GM12865 (cell line): ENCODE data around the gene CEACAM1.
A peak's percentile ranks its signal among the peaks of the same experiment; 100 is the strongest.
"Not testable (repeated sequence)": the region's sequence is repeated elsewhere in the genome, so short reads cannot be mapped to it uniquely, and the experiment has no call there.

Source experiments
- DNase-seq: peaks from one replicate; pipeline ENCODE4 v3.0.0; 2010; ENCODE audit warnings: low read depth
- H3K4me3 ChIP-seq: 2 replicates; pipeline ENCODE4 v1.5.1; 2011; ENCODE audit warnings: mild to moderate bottlenecking, low read depth, low read length, control low read depth
- CTCF ChIP-seq: IDR thresholded peaks from 2 replicates; pipeline ENCODE4 v1.5.1; 2011; ENCODE audit warnings: low read length, control low read depth, low read depth, inconsistent platforms; ENCODE audit not compliant: insufficient read depth; ENCODE audit errors: missing control alignments

Gene CEACAM1

GRCh38 chr19:42568006-42568405, 39.7 kb upstream of the CEACAM1 start:
- DNase-seq, result no peak
- TF ChIP-seq CTCF, result no peak
- H3K4me3 ChIP-seq, result no peak overlapping the region

- TF ChIP-seq CTCF, result no peak
- DNase-seq, result no peak
- no peak overlapping the region for H3K4me3 ChIP-seq
Observed at GRCh38 chr19:42567567-42567966, 39.3 kb upstream of the CEACAM1 start.

GRCh38 chr19:42563352-42564210, 35.3 kb upstream of the CEACAM1 start:
- DNase-seq, result peak; percentile 39
- peak; percentile 64 for TF ChIP-seq CTCF
- no peak overlapping the region for H3K4me3 ChIP-seq

GRCh38 chr19:42561512-42561911, 33.2 kb upstream of the CEACAM1 start:
- no peak overlapping the region for H3K4me3 ChIP-seq
- TF ChIP-seq CTCF, result no peak
- no peak for DNase-seq

- H3K4me3 ChIP-seq, result no peak overlapping the region
- no peak for DNase-seq
- no peak for TF ChIP-seq CTCF
Observed at GRCh38 chr19:42560731-42561130, 32.5 kb upstream of the CEACAM1 start.

GRCh38 chr19:42558450-42559150, 30.3 kb upstream of the CEACAM1 start:
- no peak for TF ChIP-seq CTCF
- H3K4me3 ChIP-seq, result no peak overlapping the region
- DNase-seq, result no peak

GRCh38 chr19:42557386-42557871, 29.1 kb upstream of the CEACAM1 start:
- not testable (repeated sequence) for H3K4me3 ChIP-seq, DNase-seq
